Activated CD4-positive, alpha-beta T cell treated with anti-CD3 and anti-CD28 coated beads, Interleukin-2, amount 50 U/mL, for 24 hours (primary cell): ENCODE data around the gene FOXP3.
A peak's percentile ranks its signal among the peaks of the same experiment; 100 is the strongest.

Source experiments
- DNase-seq, 2 donors: peaks; one replicate each; pipeline ENCODE4 v3.0.0-alpha.2; 2020; ENCODE audit warnings: low read depth in 1 of 2, low spot score in 1 of 2

Gene FOXP3

DNA sequence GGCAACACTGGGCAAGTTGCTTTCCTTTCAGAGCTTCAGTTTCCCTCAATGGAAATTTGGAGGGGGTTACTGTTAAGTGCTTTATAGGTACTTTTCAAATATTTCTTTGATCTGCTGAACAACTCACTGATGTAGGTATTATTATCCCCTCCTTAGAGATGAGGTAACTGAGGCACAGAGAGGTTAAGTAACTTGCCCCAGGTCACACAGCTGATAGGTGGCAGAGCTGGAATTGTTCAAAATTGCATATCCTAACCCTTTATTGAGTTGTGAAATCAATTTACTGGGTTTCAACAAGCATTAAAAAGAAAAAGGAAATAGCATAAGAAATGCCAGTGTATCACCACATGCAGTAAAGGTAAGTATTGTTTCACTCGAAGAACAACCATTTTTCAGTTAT is 11.7 kb upstream of the FOXP3 start:
- no peak for DNase-seq

DNA sequence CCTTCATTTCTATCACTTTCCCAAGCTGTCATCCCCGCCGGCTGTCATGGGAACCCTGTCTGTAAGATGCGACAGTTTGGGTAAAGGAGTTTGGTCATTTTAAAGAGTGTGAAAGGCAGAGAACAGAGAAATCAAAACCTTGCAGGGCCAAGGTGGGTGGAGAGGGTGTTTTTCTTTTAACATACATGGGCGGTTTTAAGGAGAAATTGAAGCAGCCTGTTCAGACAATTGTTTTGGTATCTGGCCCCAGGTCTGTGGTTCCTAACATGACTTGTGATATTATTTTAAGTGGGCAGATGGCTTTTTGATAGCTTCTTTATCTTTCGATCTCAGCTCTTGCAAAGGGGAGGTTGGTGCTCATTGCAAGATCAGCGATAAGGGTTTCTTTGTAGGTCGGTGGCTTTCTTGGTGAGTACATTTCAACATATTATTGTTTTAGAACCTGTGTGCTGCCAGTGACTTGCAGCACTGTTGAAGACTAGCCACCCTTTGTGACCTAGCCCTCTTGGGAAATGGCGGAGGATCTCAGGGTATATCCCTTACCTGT is 8.7 kb upstream of the FOXP3 start:
- DNase-seq = no peak

DNA sequence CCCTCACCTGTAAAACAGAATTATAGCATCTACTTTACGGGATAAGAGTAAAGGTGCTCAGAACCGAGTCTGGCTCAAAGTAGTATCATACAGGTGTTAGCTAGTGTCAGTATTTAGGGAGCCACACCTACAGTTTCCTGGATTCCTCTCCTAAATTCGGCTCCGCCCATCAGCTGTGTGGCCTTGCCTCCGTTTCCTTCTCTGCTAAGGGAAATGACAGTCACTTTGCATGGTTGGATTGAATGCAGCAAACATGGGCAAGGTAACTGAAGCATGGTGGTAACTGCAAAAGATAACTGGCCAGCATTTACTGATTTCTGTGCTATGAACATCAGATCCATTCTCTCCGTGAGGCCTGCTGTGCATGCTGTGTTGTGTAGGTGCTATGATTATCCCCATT is 7.9 kb upstream of the FOXP3 start:
- no peak for DNase-seq

DNA sequence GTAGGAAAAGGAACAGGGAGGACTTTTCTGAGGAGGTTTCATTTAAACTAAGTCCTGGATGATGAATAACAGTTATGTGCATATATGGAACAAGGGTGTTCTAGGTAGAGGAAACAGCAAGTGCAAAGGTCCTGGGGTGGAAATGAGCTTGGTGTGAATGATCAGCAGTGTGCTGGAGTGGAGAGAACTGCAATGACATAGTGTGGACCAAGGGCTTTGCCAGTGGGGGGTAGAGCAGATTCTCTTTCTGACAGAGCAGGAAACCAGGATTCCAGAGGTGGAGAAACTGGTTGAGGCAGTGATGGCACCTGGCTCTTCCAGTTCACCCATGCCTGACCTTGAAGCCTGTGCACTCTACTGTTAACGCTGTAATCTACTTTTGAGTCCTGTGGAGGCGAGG is 6.8 kb upstream of the FOXP3 start:
- DNase-seq = no peak

DNA sequence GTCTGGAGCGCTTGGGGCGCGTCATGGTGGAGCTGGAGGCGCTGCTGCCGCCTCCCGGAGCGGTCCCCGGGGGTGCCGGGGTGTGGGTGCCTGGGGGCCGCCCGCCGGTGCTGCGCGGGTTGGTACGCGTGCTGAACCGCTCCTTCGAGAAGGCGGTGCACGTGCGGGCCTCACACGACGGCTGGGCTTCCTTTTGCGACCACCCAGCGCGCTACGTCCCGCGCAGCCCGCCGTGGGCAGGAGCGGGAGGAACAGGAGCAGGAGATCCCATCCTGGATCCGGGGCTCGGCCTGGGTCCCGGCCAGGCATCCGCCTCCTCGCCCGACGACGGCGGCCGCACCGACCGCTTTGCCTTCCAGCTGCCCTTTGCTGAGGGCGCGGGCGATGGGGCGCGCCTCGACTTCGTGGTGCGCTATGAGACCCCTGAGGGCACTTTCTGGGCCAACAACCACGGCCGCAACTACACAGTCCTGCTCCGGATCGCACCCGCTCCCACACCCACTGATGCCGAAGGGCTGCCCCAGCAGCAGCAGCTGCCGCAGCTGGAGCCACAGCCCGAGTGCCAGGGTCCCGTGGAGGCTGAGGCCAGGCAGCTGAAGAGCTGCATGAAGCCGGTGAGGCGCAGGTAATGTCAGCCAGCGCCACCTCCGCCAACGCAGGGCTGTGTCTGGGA is 5.9 kb upstream of the FOXP3 start:
- no peak for DNase-seq

DNA sequence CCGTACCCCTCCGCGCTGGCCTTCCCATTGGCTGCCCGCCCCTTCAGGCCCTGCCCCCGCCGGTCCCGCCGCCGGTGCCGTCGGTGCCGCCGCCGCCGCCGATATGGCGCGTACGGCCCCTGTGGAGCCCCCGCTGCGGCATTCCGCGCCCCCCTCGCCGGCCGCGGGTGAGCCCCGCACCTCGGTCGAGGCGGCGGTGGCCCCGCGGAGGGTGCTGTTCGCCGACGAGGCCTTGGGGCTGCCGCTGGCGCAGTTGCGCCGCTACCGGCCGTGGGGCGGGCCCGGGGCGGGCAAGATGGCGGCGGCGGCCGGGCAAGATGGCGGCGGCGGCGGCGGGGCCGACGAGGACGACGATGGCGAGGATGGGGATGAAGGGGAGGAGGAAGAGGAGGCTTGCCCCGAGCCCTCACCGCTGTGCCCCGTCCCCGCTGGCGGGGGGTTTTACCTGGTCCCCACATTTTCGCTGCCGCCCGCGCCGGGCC is 5.3 kb upstream of the FOXP3 start, which contains the start of gene PPP1R3F:
TSS of gene PPP1R3F (plus strand) at position 27 of the 482 bp plus-strand sequence. CDS start at position 104, 77 bp downstream.
- DNase-seq = no peak

DNA sequence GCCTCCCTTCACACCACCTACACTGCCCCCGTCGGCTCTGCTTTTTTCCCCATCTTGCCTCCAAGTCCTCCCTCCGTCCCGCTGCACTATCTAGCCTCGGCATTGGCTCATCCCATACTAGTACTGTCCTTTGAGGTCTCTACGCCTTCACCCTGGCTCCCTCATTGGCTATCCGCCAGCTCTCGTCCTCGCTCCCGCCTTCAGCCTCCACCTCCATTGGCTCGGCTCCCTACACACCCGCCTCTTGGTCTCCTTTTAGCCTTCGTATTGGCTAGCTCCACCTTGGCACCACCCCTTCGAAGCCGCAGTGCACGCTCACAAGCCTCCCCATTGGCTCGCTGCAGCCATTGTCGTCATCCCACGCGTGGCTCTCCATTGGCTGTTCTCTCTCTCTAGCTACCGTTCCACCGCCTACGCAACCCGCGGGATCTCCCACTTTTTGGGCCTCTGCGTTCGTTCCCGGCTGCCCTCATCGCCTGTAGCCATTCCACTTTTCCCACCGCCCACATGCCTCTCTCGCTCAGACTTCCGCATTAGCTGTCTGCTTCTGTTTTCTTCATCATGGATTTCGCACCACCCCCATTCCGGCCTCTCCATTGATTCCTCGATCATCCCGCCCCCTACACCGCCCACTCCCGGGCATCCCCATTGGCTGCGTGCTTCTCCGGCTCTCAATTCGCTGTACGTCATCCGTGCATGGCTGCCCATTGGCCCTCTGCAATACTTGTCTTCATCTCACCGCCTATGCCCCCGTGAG is 4.7 kb upstream of the FOXP3 start:
- peak; percentile 78 to 92 for DNase-seq

DNA sequence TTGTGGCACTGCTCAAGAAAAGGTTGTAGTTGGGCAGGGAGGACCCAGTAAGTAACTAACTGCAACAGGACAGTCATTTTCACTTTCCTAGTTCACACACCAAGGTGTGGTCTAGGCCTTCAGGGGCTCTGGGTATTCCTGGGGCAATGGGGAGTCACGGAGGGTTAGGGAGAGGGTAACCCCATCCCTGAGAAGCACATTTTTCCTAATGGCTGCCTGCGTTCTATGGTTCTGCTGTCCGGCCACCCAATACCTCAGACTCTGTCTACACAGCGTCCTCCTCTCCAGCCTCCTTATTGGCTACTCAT is 4.1 kb upstream of the FOXP3 start:
- no peak for DNase-seq

DNA sequence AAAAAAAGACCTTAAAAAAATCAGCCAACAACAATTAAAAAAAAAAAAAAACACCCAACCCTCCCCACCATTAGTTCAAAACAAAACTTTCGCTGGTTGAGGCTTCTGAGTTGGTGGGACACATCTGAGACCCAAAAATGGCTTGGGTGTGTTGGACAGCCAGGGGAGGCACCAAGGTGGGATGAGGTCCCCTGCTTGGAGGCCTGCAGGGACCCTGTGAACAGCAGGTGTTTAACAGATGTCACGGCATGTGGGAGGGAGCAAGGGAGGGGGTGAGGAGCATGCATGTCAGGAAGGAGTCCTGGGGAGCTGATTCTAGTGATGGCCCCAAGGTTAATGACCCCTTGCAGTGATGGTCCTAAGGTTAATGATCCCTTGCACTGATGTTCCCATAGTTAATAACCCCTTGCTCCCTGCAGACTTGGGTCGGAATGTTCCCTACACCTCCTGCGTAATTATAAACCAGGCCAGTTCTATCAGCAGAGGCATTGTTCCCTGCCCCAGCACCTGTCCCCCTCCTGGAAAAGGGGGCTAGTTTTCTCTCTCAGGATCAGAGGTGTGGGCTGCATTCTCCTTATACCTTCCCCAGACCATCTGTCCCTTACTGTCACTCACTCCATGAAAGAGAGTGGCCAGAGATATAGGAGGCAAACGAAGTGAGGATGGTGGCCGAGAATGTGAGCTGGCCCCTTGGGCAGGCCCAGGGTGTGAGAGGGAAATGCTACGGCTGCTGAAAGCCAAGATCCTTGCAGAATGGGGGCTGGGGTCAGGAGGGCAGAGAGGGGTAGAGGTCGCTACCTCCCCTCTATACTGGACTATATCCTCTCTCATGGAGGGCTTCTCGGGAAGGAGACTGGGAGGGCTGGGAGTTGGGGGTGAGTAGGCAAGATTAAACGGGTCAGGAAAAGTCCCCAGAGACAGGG is 2.3 kb upstream of the FOXP3 start:
- no peak for DNase-seq

DNA sequence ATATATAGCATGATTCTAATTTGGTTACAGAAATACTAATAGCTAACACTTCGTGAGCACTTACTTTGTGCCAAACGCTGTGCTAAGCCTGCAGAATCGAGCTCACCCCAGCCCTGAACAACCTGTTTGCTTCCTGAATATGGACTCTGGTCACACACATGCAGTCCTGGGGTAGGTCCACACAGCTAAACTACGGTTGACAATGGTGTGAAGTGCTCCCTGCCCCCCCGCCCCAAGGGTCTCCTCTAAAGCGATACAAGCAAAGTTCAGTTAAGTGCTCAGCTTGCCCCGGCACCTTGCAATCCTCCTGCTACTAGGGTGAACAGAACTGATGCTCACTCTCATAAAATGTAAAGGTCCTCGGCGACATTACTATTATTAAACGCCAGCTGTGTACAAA is 879 bp downstream of the FOXP3 start:
- no peak for DNase-seq

DNA sequence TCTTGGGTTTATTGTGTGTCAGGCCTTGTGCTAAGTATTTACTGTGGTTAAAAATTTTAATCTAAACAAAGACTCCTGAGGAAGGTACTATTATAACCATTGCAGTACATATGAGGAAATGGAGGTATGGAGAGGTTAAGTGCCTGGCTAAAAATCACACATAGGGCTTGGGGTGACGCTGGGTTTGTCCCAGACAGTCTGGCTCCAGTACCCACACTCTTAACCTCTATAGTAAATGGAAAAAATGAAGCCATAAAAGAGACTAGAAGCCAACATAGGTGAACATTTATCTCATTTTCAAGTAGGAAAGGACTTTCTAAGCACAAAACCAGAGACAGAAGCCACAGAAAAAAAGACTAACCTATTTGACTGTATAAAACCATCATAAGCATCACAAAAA is 1.9 kb downstream of the FOXP3 start:
- DNase-seq = no peak

DNA sequence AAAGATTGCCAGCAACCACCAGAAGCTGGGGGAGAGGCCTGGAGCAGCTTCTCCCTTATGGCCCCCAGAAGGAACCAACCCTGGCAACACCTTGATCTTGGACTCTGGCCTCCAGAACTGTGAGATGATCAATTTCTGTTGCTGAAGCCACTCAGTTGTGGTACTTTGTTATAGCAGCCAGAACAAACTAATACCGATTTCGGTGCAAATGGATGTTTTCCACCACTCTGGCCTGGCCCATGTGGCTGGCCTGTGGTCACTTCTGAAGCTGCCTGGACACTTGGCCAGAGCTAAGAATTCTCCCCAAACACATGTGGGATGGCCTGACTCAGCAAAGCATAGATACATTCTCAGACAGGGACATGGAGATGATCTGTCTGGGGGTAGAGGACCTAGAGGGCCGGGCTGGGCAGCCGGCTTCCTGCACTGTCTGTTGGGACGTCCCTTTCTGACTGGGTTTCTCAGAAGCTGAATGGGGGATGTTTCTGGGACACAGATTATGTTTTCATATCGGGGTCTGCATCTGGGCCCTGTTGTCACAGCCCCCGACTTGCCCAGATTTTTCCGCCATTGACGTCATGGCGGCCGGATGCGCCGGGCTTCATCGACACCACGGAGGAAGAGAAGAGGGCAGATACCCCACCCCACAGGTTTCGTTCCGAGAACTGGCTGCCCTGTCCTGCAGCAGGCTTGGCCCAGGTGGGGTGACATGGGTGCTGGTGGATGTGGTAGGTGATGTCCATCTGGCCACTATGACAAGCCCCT is 4.1 kb downstream of the FOXP3 start:
- no peak for DNase-seq

DNA sequence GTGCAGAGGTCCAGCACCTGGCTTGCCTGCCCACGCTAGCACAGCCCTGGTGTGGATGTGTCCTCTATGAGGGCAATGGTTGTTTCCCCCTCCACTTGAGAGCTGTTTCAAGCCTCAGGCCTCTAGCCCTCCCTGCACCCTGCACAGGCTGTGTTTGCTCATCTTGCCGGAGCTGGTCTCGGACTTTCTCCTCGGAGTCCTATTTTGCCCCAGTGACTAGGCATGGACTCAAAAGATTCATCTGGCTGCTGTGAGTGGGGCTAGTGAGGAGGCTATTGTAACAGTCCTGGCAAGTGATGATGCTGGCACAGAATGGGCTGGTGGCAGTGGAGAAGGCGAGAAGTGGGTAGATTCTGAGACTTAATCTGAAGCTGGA is 5.8 kb downstream of the FOXP3 start:
- no peak for DNase-seq

DNA sequence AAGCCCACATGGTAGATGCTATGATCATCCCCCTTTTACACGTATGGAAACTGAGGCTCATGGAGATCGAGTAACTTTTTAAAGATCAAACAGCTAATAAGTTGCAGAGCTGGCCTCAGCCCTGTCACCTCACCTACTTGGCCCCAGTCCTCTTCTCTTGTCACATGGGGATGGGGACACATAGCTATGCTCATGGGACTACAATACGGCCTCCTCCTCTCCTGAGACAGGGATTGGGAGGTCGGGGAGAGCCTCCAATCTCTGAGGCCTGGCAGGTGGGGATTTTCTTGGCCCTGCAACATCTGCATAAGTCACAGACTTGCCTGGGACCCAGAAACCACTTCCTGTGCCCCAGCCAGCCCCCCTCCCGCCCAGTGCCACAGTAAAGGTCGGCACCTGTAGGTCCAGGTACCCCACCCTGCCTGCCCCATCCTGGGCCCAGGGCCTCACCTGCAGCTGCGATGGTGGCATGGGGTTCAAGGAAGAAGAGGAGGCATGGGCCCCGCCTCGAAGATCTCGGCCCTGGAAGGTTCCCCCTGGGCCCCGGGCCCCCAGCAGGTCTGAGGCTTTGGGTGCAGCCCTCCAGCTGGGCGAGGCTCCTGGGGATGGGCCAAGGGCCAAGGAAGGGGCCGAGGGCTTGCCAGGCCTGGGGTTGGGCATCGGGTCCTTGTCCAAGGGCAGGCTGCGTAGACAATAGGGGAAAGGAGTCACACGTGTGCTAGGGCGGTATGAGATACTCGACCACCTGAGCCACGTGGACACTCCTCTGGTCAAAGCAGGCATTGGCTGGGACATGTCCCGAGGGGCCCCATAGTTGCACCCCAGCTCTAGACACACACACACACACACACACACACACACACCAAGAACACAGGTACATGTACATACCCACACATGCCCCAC is 6.4 kb downstream of the FOXP3 start:
- no peak for DNase-seq

DNA sequence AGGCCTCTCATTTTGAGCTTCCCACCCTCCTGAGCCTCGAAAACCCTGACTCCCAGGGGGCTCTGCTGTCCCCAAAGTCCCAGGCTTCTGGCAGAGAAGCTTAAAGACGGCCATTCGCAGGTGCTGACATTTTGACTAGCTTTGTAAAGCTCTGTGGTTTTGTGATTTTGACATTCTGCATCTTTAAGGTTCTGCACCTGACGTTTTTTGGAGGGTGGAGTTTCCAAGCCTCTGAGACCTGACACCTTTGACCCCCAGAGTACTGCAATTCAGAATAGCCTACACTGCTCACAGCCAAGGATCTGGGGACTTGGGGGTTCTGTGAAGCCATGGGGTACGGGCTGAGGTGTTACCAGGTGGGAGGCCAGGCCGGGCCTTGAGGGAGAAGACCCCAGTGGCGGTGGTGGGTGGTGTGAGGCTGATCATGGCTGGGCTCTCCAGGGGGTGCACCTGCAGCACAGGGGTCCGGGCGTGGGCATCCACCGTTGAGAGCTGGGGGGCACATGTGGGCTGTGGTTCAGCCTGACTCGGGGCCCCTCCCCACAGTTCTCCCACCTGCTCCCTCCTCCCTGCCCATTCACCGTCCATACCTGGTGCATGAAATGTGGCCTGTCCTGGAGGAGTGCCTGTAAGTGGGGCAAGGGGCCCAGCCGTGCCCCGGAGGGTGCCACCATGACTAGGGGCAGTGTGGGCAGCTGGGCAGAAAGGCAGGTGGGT is 7.3 kb downstream of the FOXP3 start:
- DNase-seq = no peak

DNA sequence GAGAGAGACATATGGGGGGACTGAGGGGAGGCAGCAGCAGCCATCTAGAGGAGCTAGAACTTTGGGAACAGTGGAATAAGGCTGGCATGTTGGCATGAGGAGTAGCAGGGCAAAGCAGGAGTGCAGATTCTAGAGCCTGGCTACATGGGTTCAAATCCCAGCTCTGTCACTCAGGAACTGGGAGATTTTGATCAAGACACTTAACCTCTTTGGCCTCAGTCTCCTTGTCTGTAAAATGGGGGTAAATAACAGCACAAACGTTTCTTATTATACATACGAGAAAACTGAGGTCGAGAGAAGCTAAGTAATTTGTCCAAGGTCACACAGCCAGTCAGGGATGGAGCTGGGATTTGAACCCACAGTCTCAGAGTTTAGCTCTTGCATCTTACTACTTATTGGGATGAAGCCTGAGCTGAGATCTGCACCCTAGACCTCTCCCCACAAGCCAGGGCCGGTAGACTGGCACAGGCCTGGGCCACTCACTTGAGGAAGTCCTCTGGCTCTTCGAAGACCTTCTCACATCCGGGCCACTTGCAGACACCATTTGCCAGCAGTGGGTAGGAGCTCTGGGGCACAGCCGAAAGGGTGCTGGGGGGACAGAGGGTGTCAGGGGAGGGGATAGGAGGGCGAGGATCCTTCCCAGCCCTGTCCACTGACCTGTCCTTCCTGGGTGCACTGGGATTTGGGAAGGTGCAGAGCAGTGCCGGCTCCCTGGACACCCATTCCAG is 8.1 kb downstream of the FOXP3 start:
- no peak for DNase-seq

DNA sequence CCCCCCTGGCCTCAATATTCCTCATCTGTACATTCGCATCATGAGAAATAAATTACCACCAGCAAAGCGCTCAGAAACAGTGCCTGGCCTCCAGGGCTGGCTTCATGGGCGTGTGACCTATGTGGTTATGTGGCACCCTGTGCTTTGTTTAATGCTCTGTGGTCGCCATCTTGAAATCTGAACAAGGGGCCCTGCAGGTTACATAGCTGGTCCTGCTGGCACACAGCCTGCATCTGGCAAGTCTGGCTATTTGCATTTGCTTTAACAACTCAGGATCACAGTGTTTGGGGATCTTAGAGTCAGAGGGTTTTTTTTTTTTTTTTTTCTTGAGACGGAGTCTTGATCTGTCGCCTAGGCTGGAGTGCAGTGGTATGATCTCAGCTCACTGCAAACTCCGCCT is 9.9 kb downstream of the FOXP3 start:
- no peak for DNase-seq

DNA sequence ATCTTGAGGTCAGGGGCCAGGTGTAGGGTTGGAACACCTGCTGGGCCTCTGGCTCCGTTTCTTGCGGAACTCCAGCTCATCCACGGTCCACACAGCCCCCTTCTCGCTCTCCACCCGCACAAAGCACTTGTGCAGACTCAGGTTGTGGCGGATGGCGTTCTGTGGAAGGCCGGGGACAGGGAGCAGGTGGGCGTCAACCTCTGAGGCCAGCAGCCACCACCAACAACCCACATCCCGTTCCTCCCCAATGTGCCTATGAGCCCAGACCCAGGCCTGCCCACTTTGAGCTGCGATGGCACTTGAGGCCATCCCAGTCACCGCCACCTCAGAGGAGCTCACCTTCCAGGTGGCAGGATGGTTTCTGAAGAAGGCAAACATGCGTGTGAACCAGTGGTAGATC is 13.2 kb downstream of the FOXP3 start:
- DNase-seq = no peak

DNA sequence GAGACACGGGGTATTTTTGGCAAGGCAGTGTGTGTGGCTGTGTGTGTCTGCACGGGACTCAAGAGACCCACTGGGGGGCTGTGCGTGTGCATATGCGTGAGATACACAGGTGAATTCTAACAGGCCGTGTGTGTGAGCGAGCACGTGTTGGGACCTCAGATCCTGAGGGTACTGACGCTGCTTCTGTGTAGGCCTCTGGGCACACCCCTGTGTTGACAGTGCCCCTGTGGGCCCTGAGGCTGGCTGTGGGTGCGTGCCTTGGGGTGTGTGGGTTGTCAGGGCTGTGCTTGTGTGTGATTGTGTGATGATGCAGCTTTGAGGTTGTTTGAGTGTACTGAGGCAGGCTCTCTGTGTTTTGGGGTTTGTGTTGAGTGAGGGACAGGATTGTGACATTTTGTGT is 13.9 kb downstream of the FOXP3 start:
- no peak for DNase-seq
